SKM-1 treated with dmso at 0.1 percent for 144 hours (cell line): ENCODE results near the gene IL31RA.
A peak's percentile ranks its signal among the peaks of the same experiment; 100 is the strongest.

Experiments
- DNase-seq: peaks from one replicate; lab custom pipeline; 2025; ENCODE audit not compliant: unreplicated experiment; lab: John Stamatoyannopoulos, UW

The IL31RA gene

DNA sequence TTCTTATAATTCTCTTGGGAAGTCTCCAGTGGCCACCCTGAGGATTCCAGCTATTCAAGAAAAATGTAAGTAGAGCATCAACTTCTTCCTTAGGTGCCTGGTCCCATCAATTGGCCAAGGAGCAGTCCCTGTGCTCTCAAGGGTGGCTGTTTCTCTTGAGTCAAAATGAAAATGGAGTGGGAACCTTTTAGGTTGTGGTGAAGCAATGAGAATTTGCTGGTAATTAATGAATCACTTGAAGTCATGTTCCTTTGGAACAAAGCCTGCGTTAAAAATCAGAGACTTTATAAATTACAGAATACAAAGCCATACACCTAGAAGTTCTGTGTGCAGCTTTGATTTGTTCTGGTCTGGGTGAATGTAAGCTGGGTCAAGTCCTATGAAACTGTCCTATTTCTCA, 48.9 kb downstream of the IL31RA start:
- DNase-seq = no peak

DNA sequence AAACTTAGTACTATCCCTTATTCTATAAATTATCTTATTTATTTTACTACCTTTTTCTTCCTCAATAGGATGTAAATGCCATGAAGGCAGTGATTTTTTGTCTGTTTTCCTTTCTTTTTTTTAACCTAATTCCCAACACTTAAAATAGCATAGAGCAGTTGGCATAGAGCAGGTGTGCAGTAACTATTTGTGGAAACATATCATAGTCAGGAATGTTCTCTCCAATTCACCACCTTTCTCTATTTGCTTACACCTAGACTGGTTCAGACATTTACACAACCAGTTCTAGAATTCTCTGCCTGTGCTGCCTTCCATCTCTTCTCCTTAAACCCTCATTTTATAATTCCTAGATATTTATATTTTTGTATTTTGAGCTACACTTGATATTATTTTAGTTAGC, 49.6 kb downstream of the IL31RA start:
- DNase-seq = no peak

DNA sequence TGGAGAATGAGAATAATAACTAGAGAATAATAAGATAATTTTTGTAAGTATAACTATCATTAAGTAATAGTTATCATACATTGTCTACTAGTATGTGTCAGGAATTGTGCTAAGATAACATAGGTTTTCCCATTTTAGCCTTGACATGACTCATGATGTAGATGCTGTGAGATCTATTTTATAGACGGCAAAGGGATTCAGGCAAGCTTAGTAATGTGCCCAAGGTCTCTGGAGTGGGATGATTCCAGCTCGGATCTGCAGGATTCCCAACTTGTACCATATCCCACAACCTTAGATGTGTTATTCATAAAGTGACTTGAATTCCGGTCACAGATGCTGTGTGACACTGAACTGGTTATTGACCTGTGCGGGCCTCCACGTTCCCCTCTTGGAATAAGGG, 51.5 kb downstream of the IL31RA start:
- DNase-seq = no peak

DNA sequence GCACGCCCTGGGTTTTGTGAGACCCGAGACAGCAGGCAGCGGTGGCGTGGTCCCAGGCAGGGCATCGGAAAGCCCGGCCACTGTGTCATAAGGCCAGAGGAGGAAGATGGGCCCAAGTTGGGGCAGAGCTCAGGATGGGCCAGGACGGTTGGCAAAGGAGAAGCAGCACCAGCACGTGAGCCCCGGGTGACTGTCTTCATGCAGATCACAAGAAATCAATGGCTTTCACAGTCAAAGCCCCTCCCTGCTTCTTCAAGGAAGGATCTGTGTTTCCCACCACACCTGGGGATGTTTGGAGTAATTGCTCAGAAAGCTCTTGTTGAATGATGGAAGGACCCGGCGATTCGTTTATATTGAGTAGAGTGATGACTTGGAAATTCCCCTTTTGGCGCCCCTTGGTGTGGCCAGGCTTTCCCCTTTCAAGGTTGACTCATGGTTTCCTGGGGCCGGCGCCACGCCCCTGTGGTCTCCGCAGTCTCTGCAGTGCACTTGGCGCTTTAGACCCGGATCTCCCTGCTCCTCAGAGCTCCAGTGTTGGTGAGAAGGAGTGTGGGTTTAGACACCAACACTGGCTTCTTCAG, 52.1 kb downstream of the IL31RA start:
- peak; percentile 30 for DNase-seq

DNA sequence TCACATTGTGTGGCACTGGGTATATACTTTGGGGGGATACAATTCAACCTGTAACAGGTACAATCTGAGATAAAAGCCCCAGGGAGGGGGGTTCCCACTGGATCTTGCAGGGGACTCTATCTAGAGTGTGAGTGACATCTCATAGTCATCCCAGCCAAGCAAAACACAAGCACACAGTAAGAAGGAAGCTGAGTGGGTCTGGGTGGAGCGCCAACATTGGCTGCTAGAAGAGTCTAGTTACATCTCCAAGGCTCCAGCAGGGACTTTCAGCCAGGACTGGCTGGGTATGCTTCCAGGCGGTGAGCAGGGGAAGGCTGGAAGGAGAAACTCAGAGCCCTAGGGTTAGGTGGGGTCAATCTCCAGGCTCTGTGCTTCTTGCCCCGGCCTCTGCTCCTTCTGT, 53.0 kb downstream of the IL31RA start:
- DNase-seq = no peak

DNA sequence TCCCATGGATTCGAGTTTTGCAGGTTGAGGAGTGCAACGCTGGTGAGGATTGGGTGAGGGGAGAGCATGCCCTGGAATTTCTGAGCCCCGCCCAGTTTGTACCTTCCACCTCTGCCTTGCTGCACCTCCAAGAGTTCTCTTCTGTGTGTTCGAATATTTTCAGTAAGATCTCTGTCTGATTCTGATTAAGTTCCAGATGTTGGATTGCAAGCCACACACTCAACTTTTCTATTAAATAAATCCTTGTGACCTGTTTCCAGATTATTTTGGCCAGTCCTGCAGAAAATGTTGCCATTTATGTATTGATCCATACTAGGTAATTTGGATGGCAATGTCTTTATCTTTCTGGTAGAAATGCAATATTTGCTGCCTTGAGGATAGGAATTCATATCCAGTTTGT, 54.1 kb downstream of the IL31RA start:
- DNase-seq = no peak

DNA sequence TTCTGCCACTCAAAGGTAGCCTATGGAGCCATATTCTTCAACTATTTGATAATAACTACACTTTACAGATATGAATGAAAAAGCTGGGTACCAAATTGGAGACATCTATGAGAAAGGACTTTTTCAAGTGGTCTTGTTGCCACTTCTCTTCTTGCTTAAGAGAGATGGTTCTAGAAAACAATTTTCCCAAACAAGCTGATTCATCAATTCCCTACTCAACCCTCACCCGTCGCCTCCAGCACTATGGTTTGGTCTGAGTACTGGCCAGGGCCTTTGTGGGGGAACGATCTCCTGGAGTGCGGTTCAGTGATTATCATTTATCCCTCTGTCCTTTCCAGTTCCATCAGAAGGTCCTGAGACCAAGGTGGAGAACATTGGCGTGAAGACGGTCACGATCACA, 56.8 kb downstream of the IL31RA start:
- DNase-seq = no peak

DNA sequence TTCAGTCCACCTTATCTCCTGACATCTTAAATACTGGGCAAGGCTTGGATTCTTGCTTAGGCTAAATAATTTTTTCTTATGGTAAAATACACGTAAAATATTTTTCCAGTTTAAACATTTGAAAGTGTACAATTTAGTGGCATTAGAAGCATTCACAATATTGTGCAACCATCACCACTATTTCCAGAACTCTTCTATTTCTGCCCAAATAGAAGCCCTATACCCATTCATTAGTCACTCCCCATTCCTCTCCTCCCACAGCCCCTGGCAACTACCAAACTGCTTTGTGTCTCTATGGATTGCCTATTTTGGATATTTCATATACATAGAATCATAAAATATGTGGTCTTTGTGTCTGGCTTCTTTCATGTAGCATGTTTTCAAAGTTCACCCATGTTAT, 57.6 kb downstream of the IL31RA start:
- DNase-seq = no peak

DNA sequence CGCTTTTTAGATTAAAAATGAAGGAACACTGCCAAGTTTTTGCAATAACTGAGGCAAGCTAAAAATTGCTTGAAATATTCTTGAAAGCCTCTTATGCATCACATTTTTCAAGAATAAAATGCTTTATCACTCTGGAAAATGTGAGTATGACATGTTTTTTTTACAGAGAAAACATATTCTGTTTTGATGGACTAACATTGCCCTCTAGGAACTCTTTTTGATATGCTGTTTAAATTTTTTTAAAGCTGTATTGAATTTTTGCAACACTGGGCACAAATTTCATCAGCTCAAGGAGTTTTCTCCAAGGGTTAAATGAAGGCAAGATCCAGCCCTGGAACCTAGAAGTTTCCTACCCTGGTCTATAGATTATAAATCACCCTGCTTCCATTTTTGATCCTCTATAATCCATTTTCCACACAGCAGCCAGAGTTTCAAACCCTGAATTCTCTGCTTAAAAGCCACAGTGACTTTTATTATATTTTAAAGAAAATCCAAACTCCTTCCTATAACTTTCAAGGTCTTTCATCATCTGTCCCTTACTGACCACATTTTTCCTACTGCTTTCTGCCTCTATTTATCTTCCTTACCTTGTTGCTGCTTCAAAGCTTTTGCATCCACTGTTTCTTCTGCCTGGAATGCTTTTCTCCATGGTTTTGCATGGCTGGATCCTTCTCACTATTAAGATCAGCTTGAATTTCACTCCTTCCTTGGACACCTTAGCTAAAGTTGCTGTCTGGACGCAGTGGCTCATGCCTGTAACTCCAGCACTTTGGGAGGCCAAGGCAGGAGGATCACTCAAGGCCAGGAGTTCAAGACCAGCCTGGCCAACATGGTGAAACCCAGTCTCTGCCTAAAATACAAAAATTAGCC, 60.9 kb downstream of the IL31RA start:
- DNase-seq = no peak

DNA sequence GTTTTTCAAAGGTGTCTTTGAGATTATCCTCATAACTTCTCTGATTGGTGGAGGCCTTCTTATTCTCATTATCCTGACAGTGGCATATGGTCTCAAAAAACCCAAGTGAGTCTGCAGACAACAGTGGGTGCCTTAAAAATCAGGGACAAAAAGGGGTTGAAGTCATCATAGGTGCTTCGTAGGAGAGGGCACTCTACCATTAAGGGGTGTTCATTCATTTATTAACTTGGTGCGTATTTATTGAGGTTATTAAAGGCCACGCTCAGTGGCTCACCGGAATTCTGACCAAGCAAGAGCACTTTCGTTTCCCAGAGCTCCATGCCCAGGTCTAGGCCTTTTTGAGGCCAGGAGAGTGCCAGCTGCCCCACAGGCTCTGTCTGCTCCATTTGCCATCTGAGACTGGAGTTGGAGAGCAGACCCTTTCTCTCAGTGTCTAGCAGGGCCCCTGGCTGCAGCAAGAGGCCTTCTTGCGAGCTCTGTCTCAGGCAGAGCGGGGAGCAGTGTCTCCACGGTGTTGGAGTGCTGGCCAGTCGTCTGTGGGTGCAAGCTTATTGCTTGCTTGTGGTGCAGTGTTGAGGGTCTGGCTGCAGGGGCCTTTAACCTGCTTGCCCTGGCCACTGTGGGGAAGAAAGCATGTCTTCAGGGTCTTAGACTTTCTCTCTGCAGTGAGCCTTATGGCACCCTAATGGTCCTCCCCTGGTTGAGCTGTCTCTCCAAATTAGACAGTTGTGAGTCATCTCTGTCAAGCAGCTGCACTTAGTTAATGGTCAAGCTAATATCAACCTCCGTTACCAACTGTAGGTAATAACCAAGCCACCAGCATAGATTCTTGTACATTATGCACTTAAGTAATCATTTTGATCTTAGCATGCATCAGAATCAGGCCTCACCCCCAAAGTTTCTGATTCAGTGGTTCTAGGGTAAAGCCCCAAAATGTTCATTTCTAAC, 62.6 kb downstream of the IL31RA start:
- no peak for DNase-seq

DNA sequence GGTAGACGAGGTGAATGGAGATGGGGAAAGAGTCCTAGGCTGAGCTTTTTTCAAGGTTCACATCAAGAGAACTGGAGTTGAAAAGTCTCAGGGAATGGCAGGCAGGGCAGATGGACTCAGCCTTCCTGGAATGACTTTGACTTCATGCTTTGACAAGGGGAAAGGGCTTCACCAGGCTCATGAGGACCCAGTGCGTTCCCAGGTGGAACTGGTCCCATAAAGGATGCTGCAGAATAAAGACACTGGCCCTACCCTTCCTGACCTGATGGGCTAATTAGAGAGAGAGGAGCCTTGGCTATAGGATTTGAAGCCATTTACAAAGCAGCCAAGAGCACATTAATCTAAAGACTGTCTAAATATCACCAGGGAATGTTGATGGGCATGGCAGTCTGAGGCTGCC, 63.8 kb downstream of the IL31RA start:
- no peak for DNase-seq

DNA sequence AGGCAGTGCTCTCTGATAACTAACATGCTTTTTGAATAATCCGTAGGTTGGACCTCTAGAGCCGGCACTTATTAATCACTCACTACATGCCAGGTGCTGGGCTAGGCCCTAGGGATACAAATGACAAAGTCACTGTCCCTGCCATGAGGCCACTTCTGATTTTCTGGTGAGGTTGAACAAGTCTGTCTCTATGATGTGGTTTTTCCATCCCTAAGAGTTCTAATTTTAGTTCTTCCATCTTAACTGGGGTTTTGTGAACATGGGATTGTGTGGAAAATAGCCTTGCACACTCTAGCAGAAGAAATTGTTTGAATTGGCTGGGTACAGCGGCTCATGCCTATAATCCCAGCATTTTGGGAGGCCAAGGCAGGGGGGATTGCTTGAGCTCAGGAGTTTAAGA, 64.6 kb downstream of the IL31RA start:
- DNase-seq = no peak

DNA sequence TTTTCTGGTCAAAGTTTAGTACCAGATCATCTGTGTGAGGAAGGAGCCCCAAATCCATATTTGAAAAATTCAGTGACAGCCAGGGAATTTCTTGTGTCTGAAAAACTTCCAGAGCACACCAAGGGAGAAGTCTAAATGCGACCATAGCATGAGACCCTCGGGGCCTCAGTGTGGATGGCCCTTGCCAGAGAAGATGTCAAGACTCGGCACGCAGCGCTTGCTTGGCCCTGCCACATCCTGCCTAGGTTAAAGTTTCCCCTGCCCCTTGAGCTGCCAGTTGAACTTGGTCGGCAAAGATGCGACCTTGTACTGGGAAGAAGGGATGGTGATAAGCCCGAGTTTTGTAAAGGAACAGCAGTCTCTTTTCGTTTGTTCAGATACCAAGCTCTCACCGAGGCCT, 65.8 kb downstream of the IL31RA start:
- no peak for DNase-seq

DNA sequence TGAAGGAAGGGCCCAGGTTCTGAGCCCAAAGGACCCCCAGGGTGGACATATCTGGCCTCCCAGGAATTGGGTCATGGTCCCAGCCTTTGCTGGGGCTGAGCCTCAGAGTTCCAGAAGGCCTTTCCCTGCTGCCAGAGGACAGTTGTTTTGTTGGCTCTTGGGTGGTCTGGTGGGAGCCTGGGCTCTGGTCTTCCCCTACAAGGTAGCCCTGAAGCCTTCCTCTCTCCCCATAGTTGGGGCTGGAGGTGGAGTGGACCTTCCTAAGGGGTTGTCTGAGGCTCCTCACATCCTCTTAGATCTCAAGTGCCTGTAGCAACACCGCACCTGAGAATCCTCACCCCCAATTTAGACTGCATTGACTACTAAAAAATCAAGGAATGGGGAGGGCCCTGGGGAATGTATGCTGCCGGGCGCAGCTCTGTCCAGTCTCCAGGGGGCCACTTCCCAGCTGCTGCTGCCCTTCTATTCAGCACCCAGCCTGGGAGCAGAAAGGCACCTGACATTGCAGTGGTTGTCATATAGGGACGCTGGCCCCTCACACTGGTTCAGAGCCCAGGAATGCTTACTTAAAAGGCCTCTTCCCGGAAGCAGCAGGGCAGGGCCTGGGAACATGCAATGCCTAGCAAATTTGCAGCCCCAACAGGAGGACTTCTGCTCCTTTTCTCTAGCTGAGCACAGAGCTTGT, 66.4 kb downstream of the IL31RA start:
- DNase-seq = no peak

DNA sequence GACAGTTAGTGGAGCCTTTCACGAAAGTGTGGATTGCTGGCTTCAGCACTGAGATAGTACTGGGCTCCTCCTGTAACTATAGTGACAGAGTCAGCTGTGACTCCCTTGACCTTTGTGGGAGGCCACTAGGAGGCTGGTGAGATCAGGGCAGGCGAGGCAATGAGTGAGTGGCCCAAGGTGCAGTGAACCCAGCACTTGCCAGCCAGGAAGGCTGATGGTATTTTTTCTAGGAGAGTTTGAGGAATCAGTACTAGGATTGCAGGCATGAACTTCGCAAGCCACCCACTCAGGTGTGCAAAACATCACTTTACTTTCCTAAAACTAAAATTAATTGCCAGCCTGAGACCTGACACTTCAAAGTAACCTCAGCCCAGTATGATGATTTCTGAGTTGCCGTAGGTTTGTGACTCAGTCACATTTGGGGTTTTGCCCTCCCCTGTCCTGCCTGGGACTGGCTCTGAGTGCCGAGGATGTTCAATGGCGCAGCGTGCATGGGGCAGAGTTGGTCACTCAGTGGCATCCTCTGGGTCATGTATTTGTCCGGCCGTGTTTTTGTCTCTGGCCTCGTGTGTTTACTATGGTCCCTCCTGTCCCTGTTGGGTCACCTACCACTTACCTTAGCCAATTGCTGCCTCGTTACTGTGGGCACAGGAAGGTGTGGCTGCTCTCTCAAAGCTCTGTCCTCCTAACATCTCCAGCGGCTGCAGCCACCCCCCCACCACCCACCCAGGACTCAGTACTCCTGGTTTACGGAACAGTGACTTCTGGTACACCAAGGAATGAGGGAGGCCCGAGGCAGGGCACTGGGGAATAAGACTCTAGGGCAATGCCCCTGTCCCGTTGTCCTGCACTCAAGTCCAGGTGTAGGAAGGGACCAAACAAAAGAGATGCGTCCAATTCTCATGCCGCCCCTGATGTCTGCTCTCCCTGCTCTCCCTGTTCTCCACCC, 67.2 kb downstream of the IL31RA start:
- no peak for DNase-seq

DNA sequence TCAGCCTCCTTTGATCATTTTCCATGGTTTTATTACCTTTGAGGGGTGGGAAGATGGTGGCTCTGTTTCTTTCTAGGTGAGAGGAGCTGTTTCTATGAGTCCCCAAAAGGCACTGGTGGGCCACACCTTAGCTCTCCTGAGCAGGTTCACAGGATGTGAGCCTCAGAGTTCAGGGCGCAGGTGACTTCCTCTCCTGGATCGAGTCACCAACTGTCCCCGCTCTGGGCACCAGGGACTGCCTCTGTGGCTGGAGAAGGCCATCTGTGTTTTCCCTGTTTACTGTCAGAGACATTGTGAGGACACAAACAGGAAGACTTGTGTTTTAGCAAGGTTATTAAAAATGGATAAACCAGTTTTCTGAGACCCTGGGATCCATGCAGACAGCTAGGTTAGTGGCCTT, 68.5 kb downstream of the IL31RA start:
- DNase-seq = no peak

DNA sequence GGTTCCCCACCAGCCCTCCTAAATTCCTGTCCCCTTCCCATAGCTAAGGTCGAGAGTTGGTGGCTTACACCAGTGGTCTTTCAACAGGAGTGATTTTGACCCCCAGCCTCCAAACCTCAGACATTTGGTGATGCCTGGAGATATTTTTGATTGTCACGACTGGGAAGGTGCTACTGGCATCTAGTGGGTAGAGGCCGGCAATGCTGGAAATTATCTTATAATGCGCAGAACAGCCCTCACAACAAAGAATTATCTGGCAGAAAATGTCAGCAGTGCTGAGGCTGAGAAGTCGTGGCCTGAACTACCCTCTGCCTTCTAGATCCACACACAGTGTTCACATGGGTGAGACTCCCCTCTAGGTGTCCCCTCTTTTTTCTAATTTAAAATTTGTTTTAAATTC, 69.6 kb downstream of the IL31RA start:
- DNase-seq = no peak

DNA sequence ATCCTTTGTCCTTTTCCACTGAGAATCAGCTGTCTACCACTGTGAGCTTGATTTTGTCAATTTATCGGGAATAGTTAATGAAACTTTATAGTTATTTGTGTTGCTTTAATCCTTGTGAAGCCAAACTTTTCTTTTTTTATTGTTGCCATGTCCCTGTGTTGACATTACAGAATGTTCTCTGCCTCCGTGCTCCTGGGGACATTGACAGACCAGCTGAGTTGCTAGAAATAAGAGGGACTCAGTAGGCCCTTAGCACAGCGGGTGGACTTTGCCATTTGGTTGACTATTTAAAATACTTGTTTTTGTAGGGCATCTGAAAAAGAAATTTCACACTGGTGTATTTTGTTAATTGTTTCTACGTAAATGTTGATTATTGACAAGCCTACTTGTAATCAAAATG, 70.5 kb downstream of the IL31RA start:
- DNase-seq = no peak

DNA sequence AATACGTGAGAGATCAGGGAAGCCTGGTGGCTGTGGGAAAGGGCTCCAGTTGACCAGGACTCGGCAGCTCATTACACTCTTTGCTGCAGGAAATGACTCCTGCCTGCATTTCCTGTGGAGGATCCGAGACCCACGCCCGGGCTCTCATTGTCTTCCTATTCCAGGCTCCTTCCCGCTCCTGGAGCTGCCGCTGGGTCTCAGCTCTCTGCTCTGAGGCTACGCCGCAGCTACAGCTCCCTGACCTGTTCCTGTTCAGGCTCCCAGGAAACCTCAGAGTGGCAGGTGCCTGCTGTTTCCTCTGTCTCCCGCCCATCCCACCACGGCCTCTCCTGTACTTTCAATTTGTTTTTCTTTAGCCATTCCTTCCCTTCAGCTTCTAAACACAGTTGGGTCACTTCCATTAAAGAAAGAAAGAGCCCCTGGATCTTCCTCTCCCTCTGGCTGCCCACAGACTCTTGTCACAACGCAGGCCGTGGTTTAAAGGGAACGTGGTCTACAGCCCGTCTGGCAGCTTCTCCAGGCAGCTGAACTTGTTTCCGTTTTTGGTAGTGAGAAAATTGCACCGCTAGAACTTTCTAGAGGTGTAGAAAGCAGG, 72.1 kb downstream of the IL31RA start:
- DNase-seq = peak; percentile 10
